22Rv1 (cell line): ENCODE data around the gene ARHGAP33.

ENCODE experiments used
- H3K27ac ChIP-seq: fragments of 450-650 bp; 2 replicates; pipeline ENCODE4 v1.5.1; 2017
- ZFX ChIP-seq: fragments of 450-650 bp; IDR thresholded peaks from 2 replicates; pipeline ENCODE4 v1.6.1; 2017; ENCODE audit warnings: antibody characterized with exemption, borderline replicate concordance
- TF ChIP-seq, protein P1 (sequence below): fragments of 450-650 bp; IDR thresholded peaks from 2 replicates; pipeline ENCODE4 v1.5.1; 2017; ENCODE audit warnings: mild to moderate bottlenecking

The ARHGAP33 gene, protein sequence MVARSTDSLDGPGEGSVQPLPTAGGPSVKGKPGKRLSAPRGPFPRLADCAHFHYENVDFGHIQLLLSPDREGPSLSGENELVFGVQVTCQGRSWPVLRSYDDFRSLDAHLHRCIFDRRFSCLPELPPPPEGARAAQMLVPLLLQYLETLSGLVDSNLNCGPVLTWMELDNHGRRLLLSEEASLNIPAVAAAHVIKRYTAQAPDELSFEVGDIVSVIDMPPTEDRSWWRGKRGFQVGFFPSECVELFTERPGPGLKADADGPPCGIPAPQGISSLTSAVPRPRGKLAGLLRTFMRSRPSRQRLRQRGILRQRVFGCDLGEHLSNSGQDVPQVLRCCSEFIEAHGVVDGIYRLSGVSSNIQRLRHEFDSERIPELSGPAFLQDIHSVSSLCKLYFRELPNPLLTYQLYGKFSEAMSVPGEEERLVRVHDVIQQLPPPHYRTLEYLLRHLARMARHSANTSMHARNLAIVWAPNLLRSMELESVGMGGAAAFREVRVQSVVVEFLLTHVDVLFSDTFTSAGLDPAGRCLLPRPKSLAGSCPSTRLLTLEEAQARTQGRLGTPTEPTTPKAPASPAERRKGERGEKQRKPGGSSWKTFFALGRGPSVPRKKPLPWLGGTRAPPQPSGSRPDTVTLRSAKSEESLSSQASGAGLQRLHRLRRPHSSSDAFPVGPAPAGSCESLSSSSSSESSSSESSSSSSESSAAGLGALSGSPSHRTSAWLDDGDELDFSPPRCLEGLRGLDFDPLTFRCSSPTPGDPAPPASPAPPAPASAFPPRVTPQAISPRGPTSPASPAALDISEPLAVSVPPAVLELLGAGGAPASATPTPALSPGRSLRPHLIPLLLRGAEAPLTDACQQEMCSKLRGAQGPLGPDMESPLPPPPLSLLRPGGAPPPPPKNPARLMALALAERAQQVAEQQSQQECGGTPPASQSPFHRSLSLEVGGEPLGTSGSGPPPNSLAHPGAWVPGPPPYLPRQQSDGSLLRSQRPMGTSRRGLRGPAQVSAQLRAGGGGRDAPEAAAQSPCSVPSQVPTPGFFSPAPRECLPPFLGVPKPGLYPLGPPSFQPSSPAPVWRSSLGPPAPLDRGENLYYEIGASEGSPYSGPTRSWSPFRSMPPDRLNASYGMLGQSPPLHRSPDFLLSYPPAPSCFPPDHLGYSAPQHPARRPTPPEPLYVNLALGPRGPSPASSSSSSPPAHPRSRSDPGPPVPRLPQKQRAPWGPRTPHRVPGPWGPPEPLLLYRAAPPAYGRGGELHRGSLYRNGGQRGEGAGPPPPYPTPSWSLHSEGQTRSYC

DNA sequence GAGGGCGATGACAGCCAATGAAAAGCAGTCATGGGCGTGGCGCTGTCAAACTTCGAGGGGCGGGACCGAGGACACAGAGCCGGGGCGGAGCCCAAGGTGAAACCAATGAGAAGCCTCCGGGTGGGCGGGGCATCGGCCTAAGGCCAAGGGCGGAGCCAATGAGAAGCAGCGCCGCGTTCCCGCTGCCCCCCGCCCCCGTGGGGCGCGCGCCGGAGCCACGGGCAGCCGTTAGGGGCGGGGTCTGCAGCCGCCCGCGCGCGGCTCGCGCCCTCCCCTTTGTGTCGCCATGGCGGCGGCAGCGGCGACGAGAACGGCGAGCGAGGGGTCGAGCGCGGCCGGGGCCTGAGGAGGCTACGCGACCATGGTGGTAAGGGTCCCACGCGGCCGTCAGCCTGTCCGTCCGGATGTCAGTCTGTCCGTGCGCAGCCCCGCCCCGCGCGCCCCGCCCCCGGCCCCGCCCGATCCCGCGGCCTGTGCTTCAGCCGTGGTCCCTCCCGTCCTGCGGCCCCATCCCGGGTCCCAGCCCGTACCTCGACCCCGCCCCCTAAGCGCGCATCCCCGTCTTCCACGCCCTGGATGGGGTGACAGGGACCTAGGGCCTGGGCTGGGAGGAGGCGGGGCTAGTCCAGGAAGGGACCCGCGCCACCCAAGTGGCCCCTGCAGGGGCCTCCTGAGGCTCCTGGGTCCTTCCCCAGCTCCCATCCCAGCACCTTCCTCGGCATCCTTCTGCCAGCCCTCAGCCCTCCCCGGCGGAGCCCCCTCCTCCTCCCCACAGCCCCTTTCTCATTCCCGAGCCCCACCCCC lies at the start of gene ARHGAP33:
Gene ARHGAP33 (plus strand): TSS at position 267 of the 804 bp plus-strand sequence. CDS start 95 bp downstream, at position 362.
- H3K27ac ChIP-seq: peak within 1 kb of the TSS; percentile 61
- TF ChIP-seq ZFX: no peak
- TF ChIP-seq, protein P1, sequence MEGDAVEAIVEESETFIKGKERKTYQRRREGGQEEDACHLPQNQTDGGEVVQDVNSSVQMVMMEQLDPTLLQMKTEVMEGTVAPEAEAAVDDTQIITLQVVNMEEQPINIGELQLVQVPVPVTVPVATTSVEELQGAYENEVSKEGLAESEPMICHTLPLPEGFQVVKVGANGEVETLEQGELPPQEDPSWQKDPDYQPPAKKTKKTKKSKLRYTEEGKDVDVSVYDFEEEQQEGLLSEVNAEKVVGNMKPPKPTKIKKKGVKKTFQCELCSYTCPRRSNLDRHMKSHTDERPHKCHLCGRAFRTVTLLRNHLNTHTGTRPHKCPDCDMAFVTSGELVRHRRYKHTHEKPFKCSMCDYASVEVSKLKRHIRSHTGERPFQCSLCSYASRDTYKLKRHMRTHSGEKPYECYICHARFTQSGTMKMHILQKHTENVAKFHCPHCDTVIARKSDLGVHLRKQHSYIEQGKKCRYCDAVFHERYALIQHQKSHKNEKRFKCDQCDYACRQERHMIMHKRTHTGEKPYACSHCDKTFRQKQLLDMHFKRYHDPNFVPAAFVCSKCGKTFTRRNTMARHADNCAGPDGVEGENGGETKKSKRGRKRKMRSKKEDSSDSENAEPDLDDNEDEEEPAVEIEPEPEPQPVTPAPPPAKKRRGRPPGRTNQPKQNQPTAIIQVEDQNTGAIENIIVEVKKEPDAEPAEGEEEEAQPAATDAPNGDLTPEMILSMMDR: no peak

DNA sequence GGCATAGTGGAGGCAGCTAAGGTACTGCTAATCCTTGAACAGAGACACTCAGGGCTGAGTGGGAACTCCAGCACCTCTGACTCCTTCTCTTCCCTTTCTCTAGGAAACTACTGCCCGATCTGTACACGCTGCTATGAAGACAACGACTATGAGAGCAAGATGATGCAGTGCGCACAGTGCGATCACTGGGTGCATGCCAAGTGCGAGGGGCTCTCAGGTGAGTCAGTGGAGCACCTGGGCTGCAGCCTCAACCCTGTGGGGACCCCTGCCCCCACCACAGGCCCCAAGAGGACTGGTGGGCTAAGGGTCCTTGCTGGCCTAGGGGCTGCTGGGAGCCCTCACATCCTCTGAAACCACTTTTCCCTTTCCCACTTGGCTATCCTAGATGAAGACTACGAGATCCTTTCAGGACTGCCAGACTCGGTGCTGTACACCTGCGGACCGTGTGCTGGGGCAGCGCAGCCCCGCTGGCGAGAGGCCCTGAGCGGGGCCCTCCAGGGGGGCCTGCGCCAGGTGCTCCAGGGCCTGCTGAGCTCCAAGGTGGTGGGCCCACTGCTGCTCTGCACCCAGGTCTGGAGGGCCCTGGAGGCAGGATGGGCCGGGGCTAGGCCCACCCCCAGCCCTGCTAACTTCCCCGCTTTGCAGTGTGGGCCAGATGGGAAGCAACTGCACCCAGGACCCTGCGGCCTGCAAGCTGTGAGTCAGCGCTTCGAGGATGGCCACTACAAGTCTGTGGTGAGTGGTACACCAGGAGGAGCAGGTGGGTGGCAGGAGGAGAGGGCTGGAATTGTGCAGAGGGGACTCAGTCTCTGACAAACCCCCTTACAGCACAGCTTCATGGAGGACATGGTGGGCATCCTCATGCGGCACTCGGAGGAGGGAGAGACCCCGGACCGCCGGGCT lies 48.1 kb upstream of the ARHGAP33 start:
- H3K27ac ChIP-seq: no peak overlapping the region
- TF ChIP-seq ZFX: no peak
- TF ChIP-seq, protein P1: no peak

DNA sequence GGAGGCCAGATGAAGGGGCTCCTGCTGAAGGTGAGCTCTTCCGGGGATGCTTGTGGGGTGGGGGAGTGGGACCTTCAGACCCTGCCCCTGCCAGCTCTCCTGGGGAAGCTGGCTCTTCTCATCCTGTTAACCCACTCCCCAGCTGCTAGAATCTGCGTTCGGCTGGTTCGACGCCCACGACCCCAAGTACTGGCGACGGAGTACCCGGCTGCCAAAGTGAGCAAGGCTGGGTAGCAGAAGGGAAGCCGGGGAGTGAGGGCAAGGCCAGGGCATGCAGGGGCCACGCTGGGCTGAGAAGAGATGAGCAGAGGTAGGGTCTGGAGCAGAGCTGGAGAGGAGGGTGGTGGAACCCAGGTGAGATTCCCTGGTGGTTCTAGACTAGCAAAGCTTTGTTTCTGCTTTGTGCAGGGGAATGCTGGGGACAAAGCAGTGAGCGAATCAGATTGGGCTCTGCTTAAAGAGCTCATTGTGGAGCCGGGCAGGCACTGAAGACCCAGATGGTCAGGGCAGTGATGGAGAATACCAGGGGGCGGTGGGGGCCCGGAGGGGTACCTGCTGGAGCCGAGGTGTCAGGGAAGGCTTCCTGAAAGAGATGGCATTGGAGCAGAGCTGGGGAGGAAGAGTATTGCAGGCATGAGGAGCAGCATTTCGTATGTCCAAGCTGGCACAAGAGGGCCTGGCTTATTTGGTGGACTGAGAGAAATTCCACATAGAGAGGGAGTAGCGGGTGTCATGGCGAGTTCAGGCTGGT lies 47.2 kb upstream of the ARHGAP33 start:
- no peak overlapping the region for H3K27ac ChIP-seq
- TF ChIP-seq, protein P1: no peak
- no peak for TF ChIP-seq ZFX

DNA sequence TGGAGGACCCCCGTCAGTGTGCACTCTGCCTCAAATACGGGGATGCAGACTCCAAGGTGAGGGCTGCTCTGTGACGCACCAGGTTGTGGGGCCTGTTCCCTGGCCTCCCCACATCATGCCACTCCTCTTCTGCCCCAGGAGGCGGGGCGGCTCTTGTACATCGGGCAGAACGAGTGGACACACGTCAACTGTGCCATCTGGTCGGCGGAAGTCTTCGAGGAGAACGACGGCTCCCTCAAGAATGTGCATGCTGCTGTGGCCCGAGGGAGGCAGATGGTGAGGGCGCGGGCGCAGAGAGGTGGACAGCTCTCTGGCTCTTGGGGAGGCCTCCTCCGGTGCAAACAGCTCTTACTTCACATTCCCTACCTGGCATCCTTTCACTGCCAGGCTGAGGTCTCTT lies 46.3 kb upstream of the ARHGAP33 start:
- no peak overlapping the region; the same call in 1 of the 2 replicates for H3K27ac ChIP-seq
- TF ChIP-seq, protein P1: no peak
- TF ChIP-seq ZFX: no peak

DNA sequence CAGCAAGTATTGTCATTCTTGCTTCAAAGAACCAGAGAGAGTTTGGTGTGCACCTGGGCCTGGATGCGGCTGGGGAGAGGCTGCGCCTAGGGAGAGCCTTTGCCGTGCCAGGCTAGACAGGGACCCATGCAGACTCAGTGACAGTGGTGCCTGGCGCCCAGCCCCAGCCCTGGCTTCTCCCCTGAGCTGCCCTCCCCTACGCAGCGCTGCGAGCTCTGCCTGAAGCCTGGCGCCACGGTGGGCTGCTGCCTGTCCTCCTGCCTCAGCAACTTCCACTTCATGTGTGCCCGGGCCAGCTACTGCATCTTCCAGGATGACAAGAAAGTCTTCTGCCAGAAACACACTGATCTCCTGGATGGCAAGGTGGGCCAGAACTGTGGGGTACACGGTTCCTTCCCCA lies 45.6 kb upstream of the ARHGAP33 start:
- peak overlapping the region; percentile 63; the same call in 1 of the 2 replicates for H3K27ac ChIP-seq
- TF ChIP-seq, protein P1: no peak
- no peak for TF ChIP-seq ZFX
